SK-N-SH (cell line): ENCODE results near the gene LHB. TPM values are rescaled to one million over a fixed set of nuclear protein-coding genes. Genes with fewer than 3 reads are reported as not detected.
A peak's percentile ranks its signal among the peaks of the same experiment; 100 is the strongest.

ENCODE experiments used
- CTCF ChIA-PET: fragments of 300-600, 350-600 bp; formaldehyde crosslinking; extraction: SDS; loops from one replicate; lab custom pipeline; 2021; lab: Yijun Ruan, JAX
- POLR2A ChIA-PET: fragments of 350-600 bp; sonication (Branson Sonifier 250); formaldehyde crosslinking; extraction: SDS; loops from one replicate; lab custom pipeline; 2020; ENCODE audit warnings: antibody characterized with exemption, inconsistent platforms; lab: Yijun Ruan, JAX
- DNase-seq: peaks from one replicate; pipeline ENCODE4 v3.0.0; 2012
- H2AFZ ChIP-seq: fragments of 200-600 bp; sonication (generic); 2 replicates; pipeline ENCODE4 v1.8.1; 2016; ENCODE audit warnings: antibody characterized with exemption, mild to moderate bottlenecking, low read depth
- H3F3A ChIP-seq: fragments of 200-600 bp; sonication (generic); replicated peaks from 2 replicates; pipeline ENCODE3; 2016; ENCODE audit warnings: antibody characterized with exemption, mild to moderate bottlenecking; ENCODE audit not compliant: insufficient read depth
- H3K27ac ChIP-seq, 2 experiments: fragments of 200-500 bp in 1 of 2; fragments of 200-600 bp in 1 of 2; sonication (Bioruptor generic) in 1 of 2; sonication (generic), shearing (Covaris generic) in 1 of 2; 2 replicates each; pipeline versions ENCODE4 v1.5.1 to v1.6.1; 2014 to 2016; ENCODE audit warnings: low read depth in 2 of 2, inconsistent platforms in 1 of 2, low read length in 1 of 2, mild to moderate bottlenecking in 1 of 2, mixed read lengths in 1 of 2
- H3K27me3 ChIP-seq: fragments of 200-600 bp; sonication (generic), shearing (Covaris generic); 2 replicates; pipeline ENCODE4 v1.6.1; 2016; ENCODE audit warnings: mixed run types; ENCODE audit not compliant: insufficient read depth
- H3K36me3 ChIP-seq, 2 experiments: fragments of 200-500 bp in 1 of 2; fragments of 200-600 bp in 1 of 2; sonication (Bioruptor generic) in 1 of 2; sonication (generic) in 1 of 2; replicated peaks in 1 of 2; 2 replicates each; pipeline versions ENCODE3 to v1.5.1; 2014 to 2016; ENCODE audit warnings: low read length in 1 of 2, mild to moderate bottlenecking in 1 of 2; ENCODE audit not compliant: insufficient read depth in 2 of 2, control insufficient read depth in 1 of 2
- H3K4me1 ChIP-seq, 2 experiments: fragments of 200-500 bp in 1 of 2; fragments of 200-600 bp in 1 of 2; sonication (Bioruptor generic) in 1 of 2; sonication (generic), shearing (Covaris generic) in 1 of 2; 2 replicates each; pipeline versions ENCODE4 v1.5.1 to v1.6.1; 2014 to 2016; ENCODE audit warnings: low read depth in 1 of 2, low read length in 1 of 2, mixed run types in 1 of 2; ENCODE audit not compliant: insufficient read depth in 2 of 2, control insufficient read depth in 1 of 2
- H3K4me2 ChIP-seq: fragments of 200-600 bp; sonication (generic), shearing (Covaris generic); 2 replicates; pipeline ENCODE4 v1.6.1; 2017; ENCODE audit warnings: mixed run types
- H3K4me3 ChIP-seq, 2 experiments: fragments of 200-500 bp in 1 of 2; fragments of 200-600 bp in 1 of 2; sonication (Bioruptor generic) in 1 of 2; sonication (generic), shearing (Covaris generic) in 1 of 2; 2 replicates each; pipeline versions ENCODE4 v1.5.1 to v1.8.1; 2014 to 2016; ENCODE audit warnings: low read depth in 2 of 2, inconsistent platforms in 1 of 2, low read length in 1 of 2, mild to moderate bottlenecking in 1 of 2, mixed read lengths in 1 of 2, moderate library complexity in 1 of 2
- H3K79me2 ChIP-seq: fragments of 200-600 bp; sonication (generic); 2 replicates; pipeline ENCODE4 v1.8.1; 2017; ENCODE audit warnings: mild to moderate bottlenecking; ENCODE audit not compliant: insufficient read depth
- H3K9ac ChIP-seq: fragments of 200-600 bp; sonication (generic); 2 replicates; pipeline ENCODE4 v1.6.1; 2017; ENCODE audit warnings: mixed run types
- H3K9me2 ChIP-seq: fragments of 200-600 bp; sonication (generic); 2 replicates; pipeline ENCODE4 v1.6.1; 2017; ENCODE audit warnings: mixed run types
- H3K9me3 ChIP-seq: fragments of 200-600 bp; sonication (generic); 2 replicates; pipeline ENCODE4 v1.6.1; 2017; ENCODE audit warnings: mixed run types, mild to moderate bottlenecking, moderate library complexity
- H4K20me1 ChIP-seq: fragments of 200-600 bp; sonication (generic); 2 replicates; pipeline ENCODE4 v1.6.1; 2017; ENCODE audit warnings: mild to moderate bottlenecking, mixed run types; ENCODE audit not compliant: insufficient read depth
- CHD2 ChIP-seq: fragments of 150-350 bp; IDR thresholded peaks from 2 replicates; pipeline ENCODE4 v1.6.1; 2018; ENCODE audit warnings: low read length; ENCODE audit not compliant: partially characterized antibody
- FOXJ3 ChIP-seq: sonication (generic); formaldehyde crosslinking; IDR thresholded peaks from 2 replicates; pipeline ENCODE4 v1.5.1; 2020; ENCODE audit warnings: mild to moderate bottlenecking, missing genetic modification reagents
- FOXM1 ChIP-seq: IDR thresholded peaks from 2 replicates; pipeline ENCODE4 v1.4.0; 2012; ENCODE audit warnings: low read depth, mild to moderate bottlenecking
- GABPA ChIP-seq: IDR thresholded peaks from 2 replicates; pipeline ENCODE4 v1.4.0; 2012; ENCODE audit warnings: low read depth, mild to moderate bottlenecking
- MXI1 ChIP-seq: IDR thresholded peaks from 2 replicates; pipeline ENCODE4 v1.6.1; 2012; ENCODE audit warnings: mild to moderate bottlenecking, low read depth, low read length, improper control_type of control experiment
- POLR2AphosphoS5 ChIP-seq: IDR thresholded peaks from 2 replicates; pipeline ENCODE4 v1.6.1; 2012; ENCODE audit warnings: low read depth, low read length
- RAD21 ChIP-seq: IDR thresholded peaks from 2 replicates; pipeline ENCODE4 v1.6.1; 2012; ENCODE audit warnings: mild to moderate bottlenecking, low read length
- SMC3 ChIP-seq: IDR thresholded peaks from 2 replicates; pipeline ENCODE4 v1.6.1; 2012; ENCODE audit warnings: low read depth, low read length, improper control_type of control experiment
- TAF1 ChIP-seq: IDR thresholded peaks from 2 replicates; pipeline ENCODE4 v1.6.1; 2012; ENCODE audit warnings: low read depth, mild to moderate bottlenecking, low read length, moderate library complexity, borderline replicate concordance
- TCF12 ChIP-seq: IDR thresholded peaks from 2 replicates; pipeline ENCODE4 v1.4.0; 2012
- TEAD4 ChIP-seq: IDR thresholded peaks from 2 replicates; pipeline ENCODE4 v1.4.0; 2012; ENCODE audit warnings: mild to moderate bottlenecking, borderline replicate concordance; ENCODE audit not compliant: insufficient read depth
- WGBS: methylation state at CpG from one replicate; pipeline ENCODE4 v1.1.6; 2017; ENCODE audit warnings: low lambda C conversion rate; 5-methylcytosine and 5-hydroxymethylcytosine counted together
- polyA plus RNA-seq, 3 experiments: library from polyadenylated mRNA; depleted of rRNA; stranded (reverse); fragments of >200 nt; gene quantifications; 2 replicates each; pipeline ENCODE4 v1.2.3, GENCODE V29; 2012
- TF ChIP-seq, protein P1 (sequence below): fragments of 150-350 bp; IDR thresholded peaks from 2 replicates; pipeline ENCODE4 v1.6.1; 2017; ENCODE audit warnings: antibody characterized with exemption, low read length, low read depth, borderline replicate concordance
- TF ChIP-seq, protein P2 (sequence below): IDR thresholded peaks from 2 replicates; pipeline ENCODE4 v1.4.0; 2012; ENCODE audit warnings: low read depth
- TF ChIP-seq, protein P3 (sequence below): IDR thresholded peaks from 2 replicates; pipeline ENCODE4 v1.4.0; 2012; ENCODE audit warnings: low read depth, borderline replicate concordance

Gene LHB
- polyA plus RNA-seq, 1 of the 3 experiments (the other 2 are of a cell fraction): 0.13 TPM

DNA sequence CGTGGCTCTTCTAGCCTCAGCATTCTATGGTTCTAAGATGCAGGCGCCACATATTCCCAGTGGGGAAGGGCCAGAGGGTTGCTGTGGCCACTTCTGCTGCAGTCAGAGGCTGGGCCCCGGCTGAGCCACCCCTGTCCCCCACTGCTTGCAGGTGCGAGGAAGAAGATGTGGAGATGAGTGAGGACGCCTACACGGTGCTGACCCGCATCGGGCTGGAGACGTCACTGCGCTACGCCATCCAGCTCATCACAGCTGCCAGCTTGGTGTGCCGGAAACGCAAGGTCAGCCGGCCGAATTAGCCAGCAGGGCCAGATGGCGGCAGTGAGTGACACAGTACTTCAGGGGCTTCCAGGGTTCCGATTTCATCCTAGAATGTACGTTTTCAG lies 2.0 kb downstream of the LHB start:
- POLR2A ChIA-PET: no interaction called here

DNA sequence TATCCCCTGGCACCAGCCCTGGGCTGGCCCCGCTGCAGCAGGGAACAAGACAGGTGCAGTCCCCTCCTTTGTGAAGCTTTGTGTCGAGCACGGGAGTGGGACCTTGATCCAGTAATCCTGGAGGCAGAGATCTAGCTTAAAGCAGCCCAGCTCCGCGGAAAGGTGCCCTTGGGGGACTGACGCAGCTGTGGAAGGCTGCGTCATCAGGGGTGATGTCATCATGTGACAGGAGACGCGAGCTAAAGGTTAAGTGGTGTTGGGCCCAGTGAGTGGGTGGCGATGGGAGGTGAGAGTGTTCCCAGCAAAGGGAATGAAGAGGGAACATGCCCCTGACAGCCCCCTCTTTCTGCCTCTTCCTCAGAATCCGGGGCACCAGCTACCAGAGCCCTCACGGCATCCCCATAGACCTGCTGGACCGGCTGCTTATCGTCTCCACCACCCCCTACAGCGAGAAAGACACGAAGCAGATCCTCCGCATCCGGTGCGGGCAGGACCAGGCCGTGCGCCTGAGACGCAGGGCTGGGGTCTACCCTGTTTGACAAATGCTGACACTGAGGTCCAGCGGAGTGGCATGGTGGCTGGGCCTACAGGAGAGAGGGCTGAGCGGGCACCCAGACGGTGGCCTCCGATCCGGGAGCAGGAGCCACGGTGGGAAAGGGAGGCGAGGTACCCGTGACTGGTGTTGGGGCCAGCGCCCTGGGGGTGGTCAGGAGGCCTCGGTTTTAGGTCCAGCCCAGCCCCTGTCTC lies 2.6 kb downstream of the LHB start:
- no peak overlapping the region for H3K4me2 ChIP-seq
- peaks cover 10% of the 10 kb centered on the region for H3F3A ChIP-seq
- H3K4me1 ChIP-seq: peaks cover 0 to 22% of the 10 kb centered on the region in 2 experiments; a peak in 1 of 4 replicates
- CTCF ChIA-PET: interaction anchor here (1.1 to 8.6 kb wide), 2 partner anchors 15 to 21 kb away, joined by 5 to 68 read pairs; partner anchors contain the start of gene RUVBL2
- H3K79me2 ChIP-seq: no peaks in the 10 kb centered on the region
- TF ChIP-seq FOXM1 (no peak), POLR2AphosphoS5 (0 out of 2 replicates have a peak, but pooled peaks have one; percentile 5)
- H3K36me3 ChIP-seq: peaks cover 0 to 46% of the 10 kb centered on the region in 2 experiments
- H3K27me3 ChIP-seq: no peaks in the 10 kb centered on the region
- H2AFZ ChIP-seq: no peak overlapping the region
- no peak for DNase-seq
- no peaks in the 10 kb centered on the region for H4K20me1 ChIP-seq
- no peaks in the 10 kb centered on the region for H3K9me3 ChIP-seq
- POLR2A ChIA-PET: no interaction called here
- no peak overlapping the region for H3K9ac ChIP-seq
- H3K27ac ChIP-seq: no peak overlapping the region
- H3K9me2 ChIP-seq: no peaks in the 10 kb centered on the region
- no peak overlapping the region for H3K4me3 ChIP-seq
- WGBS: 92% methylated on average over 16 of the region's 32 CpGs

More for the DNA sequence above, 2.0 kb downstream of the LHB start:
- Histone ChIP-seq H3K4me3 (no peak overlapping the region), H3K79me2 (no peaks in the 10 kb centered on the region), H3F3A (peaks cover 12% of the 10 kb centered on the region), H3K36me3 (peaks cover 0 to 41% of the 10 kb centered on the region in 2 experiments), H3K9ac (no peak overlapping the region), H2AFZ (no peak overlapping the region), H3K27ac (no peak overlapping the region), H3K9me2 (no peaks in the 10 kb centered on the region), H3K4me2 (no peak overlapping the region), H4K20me1 (no peaks in the 10 kb centered on the region), H3K4me1 (peaks cover 0 to 24% of the 10 kb centered on the region in 2 experiments; a peak in 1 of 4 replicates), H3K9me3 (no peaks in the 10 kb centered on the region), H3K27me3 (no peaks in the 10 kb centered on the region)
- CTCF ChIA-PET: interaction anchor here (1.1 to 1.4 kb wide), 2 partner anchors 15 to 21 kb away, joined by 3 to 5 read pairs; partner anchors contain the start of gene RUVBL2
- DNase-seq: no peak
- 95% methylated on average over 16 of the region's 18 CpGs for WGBS
- TF ChIP-seq, protein P1, sequence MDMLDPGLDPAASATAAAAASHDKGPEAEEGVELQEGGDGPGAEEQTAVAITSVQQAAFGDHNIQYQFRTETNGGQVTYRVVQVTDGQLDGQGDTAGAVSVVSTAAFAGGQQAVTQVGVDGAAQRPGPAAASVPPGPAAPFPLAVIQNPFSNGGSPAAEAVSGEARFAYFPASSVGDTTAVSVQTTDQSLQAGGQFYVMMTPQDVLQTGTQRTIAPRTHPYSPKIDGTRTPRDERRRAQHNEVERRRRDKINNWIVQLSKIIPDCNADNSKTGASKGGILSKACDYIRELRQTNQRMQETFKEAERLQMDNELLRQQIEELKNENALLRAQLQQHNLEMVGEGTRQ: no peak
- TF ChIP-seq TAF1 (no peak), GABPA (no peak), MXI1 (no peak), TEAD4 (no peak), FOXJ3 (CRISPR knock-in tag) (no peak), RAD21 (no peak), CHD2 (no peak), SMC3 (no peak), TCF12 (no peak)
- TF ChIP-seq, protein P2, sequence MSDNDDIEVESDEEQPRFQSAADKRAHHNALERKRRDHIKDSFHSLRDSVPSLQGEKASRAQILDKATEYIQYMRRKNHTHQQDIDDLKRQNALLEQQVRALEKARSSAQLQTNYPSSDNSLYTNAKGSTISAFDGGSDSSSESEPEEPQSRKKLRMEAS: no peak
- TF ChIP-seq, protein P3, sequence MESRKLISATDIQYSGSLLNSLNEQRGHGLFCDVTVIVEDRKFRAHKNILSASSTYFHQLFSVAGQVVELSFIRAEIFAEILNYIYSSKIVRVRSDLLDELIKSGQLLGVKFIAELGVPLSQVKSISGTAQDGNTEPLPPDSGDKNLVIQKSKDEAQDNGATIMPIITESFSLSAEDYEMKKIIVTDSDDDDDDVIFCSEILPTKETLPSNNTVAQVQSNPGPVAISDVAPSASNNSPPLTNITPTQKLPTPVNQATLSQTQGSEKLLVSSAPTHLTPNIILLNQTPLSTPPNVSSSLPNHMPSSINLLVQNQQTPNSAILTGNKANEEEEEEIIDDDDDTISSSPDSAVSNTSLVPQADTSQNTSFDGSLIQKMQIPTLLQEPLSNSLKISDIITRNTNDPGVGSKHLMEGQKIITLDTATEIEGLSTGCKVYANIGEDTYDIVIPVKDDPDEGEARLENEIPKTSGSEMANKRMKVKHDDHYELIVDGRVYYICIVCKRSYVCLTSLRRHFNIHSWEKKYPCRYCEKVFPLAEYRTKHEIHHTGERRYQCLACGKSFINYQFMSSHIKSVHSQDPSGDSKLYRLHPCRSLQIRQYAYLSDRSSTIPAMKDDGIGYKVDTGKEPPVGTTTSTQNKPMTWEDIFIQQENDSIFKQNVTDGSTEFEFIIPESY: no peak
